Motor neuron (in vitro differentiated cells): ENCODE data around the gene IL4. TPM values are rescaled to one million over a fixed set of nuclear protein-coding genes. Genes with fewer than 3 reads are reported as not detected.

Experiments used
- ATAC-seq, 8 experiments: fragments of 200-7000 bp; cut with Tn5 transposase; replicated peaks in 6 of 8; 2 replicates each; pipeline ENCODE4 v1.8.0; 2021; ENCODE audit warnings: mild to moderate bottlenecking in 8 of 8, moderate library complexity in 8 of 8
- H3K27ac ChIP-seq, 2 donors: fragments of 250-450 bp; sonication (Bioruptor Pico); 2 replicates each; pipeline ENCODE4 v1.9.0; 2021; ENCODE audit warnings: antibody characterized with exemption in 2 of 2, mild to moderate bottlenecking in 2 of 2, moderate library complexity in 1 of 2
- H3K4me1 ChIP-seq, 2 donors: fragments of 250-450 bp; sonication (Bioruptor Pico); replicated peaks in 1 of 2; 2 replicates each; pipeline ENCODE4 v1.6.1; 2021; ENCODE audit warnings: antibody characterized with exemption in 2 of 2, mild to moderate bottlenecking in 2 of 2, moderate library complexity in 1 of 2
- H3K4me3 ChIP-seq, 5 donors: fragments of 250-450 bp; sonication (Bioruptor Pico); 2 replicates each; pipeline ENCODE4 v1.9.0; 2021; ENCODE audit warnings: antibody characterized with exemption in 5 of 5, mild to moderate bottlenecking in 5 of 5, moderate library complexity in 4 of 5
- WGBS, 10 experiments: fragments of 450-650 bp; shearing (Covaris generic); methylation state at CpG; one replicate each; pipeline ENCODE4 v1.0.0; 2022; 5-methylcytosine and 5-hydroxymethylcytosine counted together
- in situ Hi-C, 9 experiments: fragments of 400-800 bp; cut with MboI; loops; one replicate each; pipeline ENCODE4 v1.15.0; 2021; ENCODE audit warnings: low sequenced_read_pairs in 9 of 9, low pct_unique_long_range_greater_than_20kb in 2 of 9; ENCODE audit not compliant: unreplicated experiment in 9 of 9
- total RNA-seq, 8 experiments: library from RNA; unstranded; fragments of 300-600 nt; gene quantifications; 2 replicates each; pipeline versions ENCODE4 v1.2.3 to v1.2.4, GENCODE V29; 2022

IL4 gene
- total RNA-seq, 8 experiments from 2014 or later = not detected

DNA sequence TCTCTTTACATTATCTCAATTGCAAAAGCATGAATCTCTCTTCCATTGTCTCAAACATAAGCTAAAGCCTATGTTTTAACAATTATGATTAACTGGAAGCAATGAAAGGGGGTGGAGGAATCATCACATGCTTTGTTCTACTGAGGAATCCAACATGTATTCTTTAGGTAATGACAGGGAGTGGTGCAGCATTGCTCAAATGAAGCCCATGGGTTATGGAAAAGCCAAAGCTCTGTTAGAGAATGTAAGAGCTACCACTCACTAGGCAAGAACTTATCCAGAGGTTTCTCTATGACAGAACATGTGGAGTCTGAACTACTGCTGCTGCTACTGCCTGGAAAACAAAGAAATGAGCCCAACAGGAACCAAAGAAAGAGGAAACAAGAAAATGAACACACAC lies 34.9 kb downstream of the IL4 start:
- in situ Hi-C loops = no loop called here
- Histone ChIP-seq H3K4me3 (no peak overlapping the region), H3K4me1 (no peaks in the 10 kb centered on the region), H3K27ac (no peak overlapping the region)
- ATAC-seq = peak in 3 of 8 experiments; percentile 39 to 94 (median 76)

DNA sequence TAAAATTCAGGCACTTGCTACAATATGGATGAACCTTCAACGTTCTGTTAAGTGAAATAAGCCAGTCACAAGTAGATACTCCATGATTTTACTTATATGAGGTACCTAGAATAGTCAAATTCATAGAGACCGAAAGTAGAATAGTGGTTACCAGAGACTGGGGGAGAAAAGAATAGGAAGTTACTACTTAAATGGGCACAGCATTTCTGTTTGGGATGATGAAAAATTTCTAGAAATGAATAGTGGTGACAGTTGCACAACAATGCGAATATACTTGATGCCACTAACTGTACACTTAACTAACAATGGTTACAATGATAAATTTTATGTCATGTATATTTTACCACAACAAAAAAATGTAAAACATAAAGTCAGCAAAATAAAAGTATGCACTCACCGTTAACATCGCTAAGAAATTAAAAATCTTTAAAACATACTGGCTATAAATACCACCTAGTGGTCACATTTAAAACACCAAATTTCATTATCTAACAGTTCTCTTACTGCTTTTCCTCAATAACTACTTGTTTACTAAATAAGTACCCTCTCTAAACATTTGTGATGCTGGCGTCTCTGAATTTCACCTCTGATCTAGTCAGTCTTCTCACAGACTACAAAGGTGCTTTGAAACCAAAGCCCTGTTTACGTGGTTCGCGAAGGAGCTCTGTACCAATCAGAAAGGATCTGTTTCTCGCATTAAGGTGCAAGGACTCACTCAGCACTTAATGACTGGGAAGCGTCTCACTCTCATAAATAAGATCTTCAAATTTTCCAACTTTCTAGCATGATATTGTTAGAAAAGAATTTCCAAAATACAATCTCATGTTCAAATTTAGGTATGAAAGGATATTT lies 40.9 kb downstream of the IL4 start:
- WGBS, 10 experiments = 49 to 95% (median 87%) methylated on average over 3 to 11 of the region's 11 CpGs
- in situ Hi-C loops = no loop called here

DNA sequence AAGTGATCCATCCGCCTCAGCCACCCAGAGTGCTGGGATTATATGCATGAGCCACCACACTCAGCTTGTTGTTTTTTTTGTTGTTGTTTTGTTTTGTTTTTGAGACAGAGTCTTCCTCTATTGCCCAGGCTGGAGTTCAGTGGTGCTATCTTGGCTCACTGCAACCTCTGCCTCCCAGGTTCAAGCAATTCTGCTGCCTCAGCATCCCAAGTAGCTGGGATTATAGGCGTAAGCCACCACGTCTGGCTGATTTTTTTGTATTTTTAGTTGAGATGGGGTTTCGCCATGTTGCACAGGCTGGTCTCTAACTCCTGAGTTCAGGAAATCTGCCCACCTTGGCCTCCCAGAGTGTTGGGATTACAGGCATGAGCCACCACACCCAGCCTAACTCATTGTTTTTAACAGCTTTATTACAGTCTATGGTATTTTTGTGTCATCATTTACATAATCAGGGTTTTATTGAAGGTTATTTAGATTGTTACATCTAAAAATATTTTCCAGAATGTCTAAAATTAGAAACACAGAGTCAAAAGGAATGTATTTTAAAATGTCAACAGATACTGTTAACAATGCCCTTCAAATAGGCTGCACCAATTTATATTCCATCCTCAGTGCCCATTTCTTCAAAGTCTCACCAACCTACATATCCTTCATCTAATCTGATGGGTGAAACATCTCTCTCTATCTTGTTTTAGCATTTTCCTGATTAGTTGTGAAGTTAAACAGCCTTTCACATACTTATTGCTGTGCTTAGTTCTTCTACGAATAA lies 44.9 kb downstream of the IL4 start:
- in situ Hi-C loops = no loop called here
- no peaks in the 10 kb centered on the region for H3K4me1 ChIP-seq
- H3K27ac ChIP-seq = no peak overlapping the region
- WGBS, 10 experiments = 70 to 100% (median 98%) methylated on average over 1 to 5 of the region's 5 CpGs
- no peak for ATAC-seq
- no peak overlapping the region for H3K4me3 ChIP-seq

More for the DNA sequence above, 40.9 kb downstream of the IL4 start:
- H3K4me3 ChIP-seq = no peak overlapping the region
- ATAC-seq = peak in 1 of 8 experiments; percentile 25
- no peaks in the 10 kb centered on the region for H3K4me1 ChIP-seq
- H3K27ac ChIP-seq = no peak overlapping the region

DNA sequence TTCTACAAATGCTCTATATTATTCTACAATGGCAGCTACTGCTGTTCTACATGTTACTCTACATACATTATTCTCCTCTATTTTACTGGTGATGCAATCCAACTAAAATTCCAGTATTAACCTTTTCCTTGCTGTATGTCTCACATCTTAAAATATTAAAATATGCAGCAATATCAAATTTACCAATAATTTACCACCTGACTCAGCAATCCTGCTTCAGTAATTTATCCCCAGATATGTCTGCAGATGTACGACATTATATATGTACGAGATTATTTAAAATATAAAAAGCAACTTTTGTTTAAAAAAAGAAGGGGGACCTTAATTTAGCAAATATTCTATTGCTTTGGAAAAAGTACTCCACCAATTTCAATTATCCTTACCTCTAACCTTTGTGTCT lies 52.0 kb downstream of the IL4 start:
- Histone ChIP-seq H3K27ac (no peak overlapping the region), H3K4me1 (no peaks in the 10 kb centered on the region), H3K4me3 (no peak overlapping the region)
- 60 to 100% (median 96%) methylated on average over 2 of the region's 2 CpGs; no CpG with 5 or more reads in 1 of the 10 experiments for WGBS, 10 experiments
- in situ Hi-C loops = no loop called here
- ATAC-seq = peak in 1 of 8 experiments; percentile 46

DNA sequence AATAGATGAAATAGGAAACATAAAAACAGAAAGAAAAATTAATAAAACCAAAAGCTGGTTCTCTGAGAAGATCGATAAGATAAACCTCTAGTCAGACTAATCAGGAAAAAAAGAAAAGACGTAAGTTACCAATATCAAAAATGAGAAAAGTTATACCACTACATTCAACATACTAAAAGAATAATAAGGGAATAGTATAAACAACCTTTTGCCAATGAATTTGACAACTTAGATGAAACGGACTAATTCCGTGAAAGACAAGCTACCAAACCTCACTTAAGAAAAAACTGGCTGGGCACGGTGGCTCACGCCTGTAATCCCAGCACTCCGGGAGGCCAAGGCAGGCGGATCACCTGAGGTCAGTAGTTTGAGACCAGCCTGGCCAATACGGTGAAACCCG lies 56.1 kb downstream of the IL4 start:
- H3K4me3 ChIP-seq = no peak overlapping the region
- in situ Hi-C loops = no loop called here
- no peak for ATAC-seq
- H3K27ac ChIP-seq = no peak overlapping the region
- H3K4me1 ChIP-seq = peaks cover 0 to 8% of the 10 kb centered on the region in 2 donors
- 82 to 98% (median 92%) methylated on average over 4 to 10 of the region's 10 CpGs; no CpG with 5 or more reads in 1 of the 10 experiments for WGBS, 10 experiments

Other genes with a start within 250 kb of the IL4 start
- 10 to 100 TPM in 4 of 8 experiments, 1 to 10 TPM in 4; 1.4 to 29.2 (median 9.0) TPM for gene IRF1, start 183.2 kb upstream of the IL4 start, total RNA-seq
- 1 to 10 TPM in 1 of 8 experiments, under 1 TPM in 1, not detected in 6; 0.33 to 2.7 TPM for gene IL5, start 130.5 kb upstream of the IL4 start, total RNA-seq
- gene RAD50, start 117.0 kb upstream of the IL4 start, total RNA-seq = 10 to 100 TPM in 7 of 8 experiments, 1 to 10 TPM in 1; 9.9 to 66.4 (median 16.1) TPM
- 1 to 10 TPM in 1 of 8 experiments, under 1 TPM in 3, not detected in 4; 0.14 to 1.1 (median 0.37) TPM for gene IL13, start 15.8 kb upstream of the IL4 start, total RNA-seq
- gene KIF3A, start 63.6 kb downstream of the IL4 start, total RNA-seq = 10 to 100 TPM; 11.1 to 65.8 (median 41.6) TPM
- gene CCNI2, start 73.4 kb downstream of the IL4 start, total RNA-seq = 1 to 10 TPM in 6 of 8 experiments, under 1 TPM in 2; 0.27 to 7.0 (median 3.8) TPM
- gene SEPTIN8, start 103.2 kb downstream of the IL4 start, total RNA-seq = 10 to 100 TPM; 22.9 to 59.2 (median 33.4) TPM
- 1 to 10 TPM in 2 of 8 experiments, under 1 TPM in 4, not detected in 2; 0.14 to 2.5 (median 0.42) TPM for gene SOWAHA, start 139.3 kb downstream of the IL4 start, total RNA-seq
- 10 to 100 TPM in 1 of 8 experiments, 1 to 10 TPM in 4, under 1 TPM in 3; 0.52 to 11.6 (median 2.2) TPM for gene SHROOM1, start 156.7 kb downstream of the IL4 start, total RNA-seq
- 1 to 10 TPM in 4 of 8 experiments, under 1 TPM in 4; 0.49 to 3.0 (median 1.1) TPM for gene GDF9, start 192.5 kb downstream of the IL4 start, total RNA-seq
- 100 to 1,000 TPM; 296 to 572 (median 395) TPM for gene UQCRQ, start 192.7 kb downstream of the IL4 start, total RNA-seq
- gene LEAP2, start 199.7 kb downstream of the IL4 start, total RNA-seq = 10 to 100 TPM in 1 of 8 experiments, 1 to 10 TPM in 7; 1.7 to 10.7 (median 3.6) TPM